PC-9 (cell line): ENCODE measurements around the gene SDF2L1. TPM values are rescaled to one million over a fixed set of nuclear protein-coding genes. Genes with fewer than 3 reads are reported as not detected.
"Not testable (repeated sequence)": the region's sequence is repeated elsewhere in the genome, so short reads cannot be mapped to it uniquely, and the experiment has no call there.

Source experiments
- BruUV-seq: library from RNA; stranded (reverse); fragments of 400-500 nt; replicated peaks from 2 replicates; lab custom pipeline; 2021; lab: Mats Ljungman, UMichigan
- CTCF ChIA-PET: fragments of 300-600 bp; sonication (Branson Sonifier 250); formaldehyde crosslinking; loops from one replicate; lab custom pipeline; 2022; ENCODE audit warnings: antibody characterized with exemption; lab: Charles Lee
- POLR2A ChIA-PET: fragments of 300-600 bp; sonication (Branson Sonifier 250); formaldehyde crosslinking; loops from one replicate; lab custom pipeline; 2022; ENCODE audit warnings: antibody characterized with exemption; ENCODE audit not compliant: unreplicated experiment; lab: Charles Lee
- DNase-seq, 2 experiments: peaks; one replicate each; pipeline versions ENCODE4 v3.0.0 to v3.0.0-alpha.2; 2015 to 2022; ENCODE audit warnings: mixed read lengths in 1 of 2
- H2AFZ ChIP-seq: fragments of 200-600 bp; sonication (generic); 2 replicates; pipeline ENCODE4 v1.8.1; 2017; ENCODE audit warnings: antibody characterized with exemption
- H3F3A ChIP-seq: fragments of 200-600 bp; sonication (generic); 2 replicates; pipeline ENCODE4 v1.8.1; 2017; ENCODE audit warnings: antibody characterized with exemption, mild to moderate bottlenecking, low read depth; ENCODE audit not compliant: insufficient read depth
- H3K27ac ChIP-seq: fragments of 200-600 bp; sonication (generic); 2 replicates; pipeline ENCODE4 v1.6.1; 2016; ENCODE audit warnings: mixed run types
- H3K27me3 ChIP-seq: fragments of 200-600 bp; sonication (generic); 2 replicates; pipeline ENCODE4 v1.6.1; 2016; ENCODE audit warnings: low read depth, mixed run types; ENCODE audit not compliant: insufficient read depth
- H3K36me3 ChIP-seq: fragments of 200-600 bp; sonication (generic); 2 replicates; pipeline ENCODE4 v1.6.1; 2016; ENCODE audit warnings: low read depth, mixed run types
- H3K4me1 ChIP-seq: fragments of 200-600 bp; sonication (generic); replicated peaks from 2 replicates; pipeline ENCODE4 v1.6.1; 2016; ENCODE audit warnings: mixed run types; ENCODE audit not compliant: insufficient read depth
- H3K4me2 ChIP-seq: fragments of 200-600 bp; sonication (generic); 2 replicates; pipeline ENCODE4 v1.6.1; 2017; ENCODE audit warnings: mixed run types
- H3K4me3 ChIP-seq: fragments of 200-600 bp; sonication (generic); 2 replicates; pipeline ENCODE4 v1.6.1; 2016; ENCODE audit warnings: mixed run types
- H3K79me2 ChIP-seq: fragments of 200-600 bp; sonication (generic); 2 replicates; pipeline ENCODE4 v1.6.1; 2017; ENCODE audit warnings: low read depth, mixed run types
- H3K9me2 ChIP-seq: fragments of 200-600 bp; sonication (generic); 2 replicates; pipeline ENCODE4 v1.8.1; 2017; ENCODE audit warnings: mild to moderate bottlenecking; ENCODE audit not compliant: insufficient read depth
- H3K9me3 ChIP-seq: fragments of 200-600 bp; sonication (generic); 2 replicates; pipeline ENCODE4 v1.8.1; 2016; ENCODE audit warnings: low read depth; ENCODE audit not compliant: insufficient read depth
- H4K20me1 ChIP-seq: fragments of 200-600 bp; sonication (generic); 2 replicates; pipeline ENCODE4 v1.8.1; 2017; ENCODE audit not compliant: insufficient read depth
- CTCF ChIP-seq: fragments of 200-600 bp; sonication (generic); conservative IDR thresholded peaks from 2 replicates; pipeline ENCODE4 v1.6.1; 2017; ENCODE audit warnings: mixed run types, antibody characterized with exemption, mild to moderate bottlenecking, moderate library complexity
- EZH2 ChIP-seq: fragments of 200-600 bp; sonication (generic); IDR thresholded peaks from 2 replicates; pipeline ENCODE4 v1.8.0; 2017; ENCODE audit warnings: antibody characterized with exemption, low read depth
- intact Hi-C: fragments of 100-400 bp; cut with micrococcal nuclease; formaldehyde crosslinking; loops from one replicate; pipeline ENCODE4 v1.10.0; 2022; ENCODE audit not compliant: unreplicated experiment
- total RNA-seq: library from RNA; stranded (reverse); gene quantifications from 2 replicates; pipeline ENCODE4 v1.2.3, GENCODE V29; 2021

SDF2L1 gene
- total RNA-seq, 1 experiment from 2014 or later = 22.5 TPM

DNA sequence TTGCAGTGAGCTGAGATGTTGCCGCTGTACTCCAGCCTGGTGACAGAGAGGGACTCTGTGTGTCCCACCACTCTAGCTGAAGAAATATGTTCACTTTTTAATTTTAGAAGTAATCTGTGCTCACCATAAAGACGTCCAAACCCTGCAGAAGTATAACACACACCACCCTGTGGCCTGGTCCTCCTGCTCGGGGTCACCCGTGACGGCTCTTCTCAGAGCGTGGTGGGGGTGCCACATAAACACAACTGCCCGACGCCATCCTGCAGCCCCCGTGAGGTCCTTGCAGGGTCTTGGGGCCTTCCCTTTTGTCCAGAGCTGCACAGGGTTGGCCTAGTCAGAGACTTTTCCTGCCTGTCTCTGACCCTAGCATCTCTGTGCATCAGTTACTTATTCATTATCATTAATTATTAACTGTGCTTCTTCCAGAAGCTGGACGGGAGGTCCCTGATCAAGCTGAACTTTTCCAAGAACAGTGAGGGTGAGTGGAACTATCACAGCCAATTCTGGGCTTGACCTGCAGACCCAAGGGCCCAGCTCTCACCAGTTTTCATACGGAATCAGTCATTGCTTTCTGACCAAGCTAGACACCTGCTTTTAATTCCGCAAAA is 32.6 kb downstream of the SDF2L1 start:
- DNase-seq = no peak
- CTCF ChIA-PET = no interaction called here
- POLR2A ChIA-PET = no interaction called here
- intact Hi-C loops = no loop called here
- Histone ChIP-seq H2AFZ (no peak overlapping the region), H3K9me2 (no peaks in the 10 kb centered on the region), H3F3A (no peaks in the 10 kb centered on the region; the same call in 1 of the 2 replicates), H3K27ac (no peak overlapping the region), H3K4me1 (peaks cover 2% of the 10 kb centered on the region; the same call in 1 of the 2 replicates), H3K9me3 (no peaks in the 10 kb centered on the region), H4K20me1 (0 out of 2 replicates have a peak, but pooled peaks cover under 1% of the 10 kb centered on the region), H3K79me2 (0 out of 2 replicates have a peak, but pooled peaks cover 2% of the 10 kb centered on the region), H3K4me2 (no peak overlapping the region), H3K4me3 (no peak overlapping the region), H3K36me3 (no peaks in the 10 kb centered on the region), H3K27me3 (no peaks in the 10 kb centered on the region)
- no TSS peak for BruUV-seq
- no peak for TF ChIP-seq CTCF
- no peak for TF ChIP-seq EZH2

- no TSS peak for BruUV-seq
- Histone ChIP-seq H3K4me3 (no peak overlapping the region), H3F3A (no peaks in the 10 kb centered on the region), H3K4me1 (no peaks in the 10 kb centered on the region), H3K9me2 (no peaks in the 10 kb centered on the region), H2AFZ (no peak overlapping the region), H3K27me3 (no peaks in the 10 kb centered on the region), H3K79me2 (no peaks in the 10 kb centered on the region), H3K9me3 (no peaks in the 10 kb centered on the region), H3K27ac (no peak overlapping the region), H3K36me3 (no peaks in the 10 kb centered on the region), H3K4me2 (no peak overlapping the region), H4K20me1 (no peaks in the 10 kb centered on the region)
- intact Hi-C loops = no loop called here
- CTCF ChIA-PET = no interaction called here
- POLR2A ChIA-PET = no interaction called here
- no peak for TF ChIP-seq CTCF
- TF ChIP-seq EZH2 = no peak
- no peak for DNase-seq
Observed at GRCh38 chr22:21677606-21678443, 35.7 kb downstream of the SDF2L1 start.

- H3K4me2 ChIP-seq, H4K20me1 ChIP-seq, POLR2A ChIA-PET, H2AFZ ChIP-seq, intact Hi-C loops, CTCF ChIA-PET, H3K27me3 ChIP-seq, H3K4me1 ChIP-seq, BruUV-seq, H3K9me3 ChIP-seq, DNase-seq, H3K36me3 ChIP-seq, H3K9me2 ChIP-seq, H3K27ac ChIP-seq, H3K4me3 ChIP-seq, H3F3A ChIP-seq, H3K79me2 ChIP-seq: not testable (repeated sequence)
Observed at GRCh38 chr22:21678842-21679241, 36.7 kb downstream of the SDF2L1 start.
